Vagina (tissue), 2 donors: ENCODE measurements around the gene RXRG. TPM values are rescaled to one million over a fixed set of nuclear protein-coding genes. Genes with fewer than 3 reads are reported as not detected.

Experiments used
- DNase-seq, 2 donors: peaks; one replicate each; pipeline ENCODE4 v3.0.0-alpha.2; 2017; ENCODE audit errors: extremely low spot score in 2 of 2
- H3K27ac ChIP-seq: fragments of 200-600 bp; sonication (generic); one replicate; pipeline ENCODE4 v1.5.1; 2019
- H3K27me3 ChIP-seq: fragments of 200-600 bp; sonication (generic); one replicate; pipeline ENCODE4 v1.5.1; 2019
- H3K36me3 ChIP-seq, 2 donors: fragments of 200-600 bp; sonication (generic); one replicate each; pipeline ENCODE4 v1.5.1; 2017 to 2019
- H3K4me1 ChIP-seq: fragments of 200-600 bp; sonication (generic); one replicate; pipeline ENCODE4 v1.5.1; 2019
- H3K4me3 ChIP-seq, 2 donors: fragments of 200-600 bp; sonication (generic); 1 replicate in 1 of 2; 2 replicates in 1 of 2; pipeline ENCODE4 v1.5.1; 2016 to 2019
- H3K9me3 ChIP-seq: fragments of 200-600 bp; sonication (generic); one replicate; pipeline ENCODE4 v1.5.1; 2019
- POLR2A ChIP-seq, 2 donors: fragments of 450-650 bp; IDR thresholded peaks; one replicate each; pipeline ENCODE4 v1.6.1; 2017; ENCODE audit warnings: antibody characterized with exemption in 2 of 2, mild to moderate bottlenecking in 2 of 2, moderate library complexity in 2 of 2
- POLR2AphosphoS5 ChIP-seq, 2 donors: sonication (generic); formaldehyde crosslinking; IDR thresholded peaks; one replicate each; pipeline ENCODE4 v1.9.0; 2017; ENCODE audit warnings: antibody characterized with exemption in 2 of 2, mild to moderate bottlenecking in 2 of 2, low read depth in 1 of 2; ENCODE audit not compliant: insufficient read depth in 1 of 2
- intact Hi-C: fragments of 100-400 bp; cut with DNase I; formaldehyde crosslinking; loops from one replicate; pipeline ENCODE4 v1.15.1; 2023
- total RNA-seq: library from RNA; depleted of rRNA; stranded (reverse); fragments of >200 nt; gene quantifications from one replicate; pipeline ENCODE4 v1.2.3, GENCODE V29; 2016
- TF ChIP-seq, protein P1 (sequence below), 3 experiments: fragments of 450-650 bp in 2 of 3; fragments of 200-600 bp in 1 of 3; sonication (generic) in 1 of 3; IDR thresholded peaks; one replicate each; pipeline ENCODE4 v1.5.1; 2017 to 2019; ENCODE audit warnings: antibody characterized with exemption in 3 of 3, mild to moderate bottlenecking in 2 of 3, moderate library complexity in 2 of 3

Gene RXRG
- total RNA-seq, 1 donor from 2014 or later: not detected

DNA sequence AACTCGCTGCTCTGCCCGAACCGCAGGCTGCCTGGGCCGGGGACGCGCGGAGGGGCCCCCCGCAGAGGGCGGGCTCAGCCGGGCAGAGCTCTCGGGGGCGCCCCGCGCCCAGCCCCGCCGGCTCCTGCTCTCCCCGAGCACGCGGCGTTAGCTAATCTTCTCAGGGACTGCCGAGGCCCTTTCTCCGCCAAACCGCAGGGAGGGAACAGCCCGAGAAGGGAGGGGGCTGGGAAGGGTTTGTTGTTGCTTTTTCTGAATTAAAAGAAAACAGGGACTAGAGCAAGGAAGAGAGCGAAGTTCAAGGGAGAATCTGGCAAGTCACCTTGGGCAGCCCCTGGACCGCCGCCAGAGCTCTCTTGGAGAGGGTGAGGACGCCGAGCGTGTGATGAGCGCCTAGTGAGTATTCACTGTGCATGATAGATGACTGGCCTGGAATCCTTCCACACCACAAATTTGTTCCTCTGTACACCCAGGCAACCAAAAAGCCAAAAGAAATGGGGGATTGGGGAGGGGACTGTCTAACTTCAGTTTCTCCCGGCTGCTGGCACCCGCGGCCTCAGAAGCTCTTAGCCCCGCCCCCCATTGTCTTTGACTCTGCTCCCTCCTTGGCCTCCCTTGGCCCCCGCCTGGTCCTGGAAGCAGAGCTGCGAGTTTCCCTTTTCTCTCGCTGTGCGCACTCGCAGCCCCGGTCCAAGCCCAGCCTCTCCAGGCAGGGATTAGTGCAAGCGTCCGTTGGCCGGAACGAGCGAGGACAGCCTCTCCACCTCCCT, 68.7 kb downstream of the RXRG start:
- Histone ChIP-seq H3K4me3 (peak overlapping the region; percentile 45 to 47), H3K27me3 (no peaks in the 10 kb centered on the region), H3K9me3 (no peaks in the 10 kb centered on the region), H3K36me3 (no peaks in the 10 kb centered on the region), H3K4me1 (peaks cover 24% of the 10 kb centered on the region), H3K27ac (peak overlapping the region; percentile 90)
- peak in 1 of 2 donors; percentile 95 for DNase-seq
- intact Hi-C loops: no loop called here
- TF ChIP-seq, protein P1, sequence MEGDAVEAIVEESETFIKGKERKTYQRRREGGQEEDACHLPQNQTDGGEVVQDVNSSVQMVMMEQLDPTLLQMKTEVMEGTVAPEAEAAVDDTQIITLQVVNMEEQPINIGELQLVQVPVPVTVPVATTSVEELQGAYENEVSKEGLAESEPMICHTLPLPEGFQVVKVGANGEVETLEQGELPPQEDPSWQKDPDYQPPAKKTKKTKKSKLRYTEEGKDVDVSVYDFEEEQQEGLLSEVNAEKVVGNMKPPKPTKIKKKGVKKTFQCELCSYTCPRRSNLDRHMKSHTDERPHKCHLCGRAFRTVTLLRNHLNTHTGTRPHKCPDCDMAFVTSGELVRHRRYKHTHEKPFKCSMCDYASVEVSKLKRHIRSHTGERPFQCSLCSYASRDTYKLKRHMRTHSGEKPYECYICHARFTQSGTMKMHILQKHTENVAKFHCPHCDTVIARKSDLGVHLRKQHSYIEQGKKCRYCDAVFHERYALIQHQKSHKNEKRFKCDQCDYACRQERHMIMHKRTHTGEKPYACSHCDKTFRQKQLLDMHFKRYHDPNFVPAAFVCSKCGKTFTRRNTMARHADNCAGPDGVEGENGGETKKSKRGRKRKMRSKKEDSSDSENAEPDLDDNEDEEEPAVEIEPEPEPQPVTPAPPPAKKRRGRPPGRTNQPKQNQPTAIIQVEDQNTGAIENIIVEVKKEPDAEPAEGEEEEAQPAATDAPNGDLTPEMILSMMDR (IDR thresholded peaks at IDR 0.05): no peak
- TF ChIP-seq POLR2A (IDR thresholded peaks at IDR 0.05) (no peak), POLR2AphosphoS5 (IDR thresholded peaks at IDR 0.05; ENCODE audit: insufficient read depth in 1 of 2, low read depth in 1 of 2) (peak; percentile 18 to 77)

DNA sequence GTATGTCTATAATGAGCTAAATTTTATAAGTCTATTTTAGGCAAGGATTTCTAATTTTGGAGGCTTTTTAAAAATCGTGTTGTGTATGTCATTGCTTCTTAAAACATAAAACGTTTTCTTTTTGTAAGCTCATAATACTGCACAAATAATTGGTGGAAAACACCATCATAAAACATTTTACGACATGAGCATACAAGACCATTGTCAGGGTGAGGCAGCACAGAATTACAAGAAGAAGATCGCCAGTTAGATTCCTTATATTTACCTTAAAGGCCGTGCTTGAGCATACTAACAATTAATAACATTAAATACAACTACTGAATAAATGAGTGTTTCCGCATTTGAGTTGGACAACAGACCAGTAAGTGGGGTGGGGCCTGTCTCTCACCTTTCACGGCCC, 69.3 kb downstream of the RXRG start:
- intact Hi-C loops: no loop called here
- TF ChIP-seq POLR2A (IDR thresholded peaks at IDR 0.05) (no peak), POLR2AphosphoS5 (IDR thresholded peaks at IDR 0.05; ENCODE audit: insufficient read depth in 1 of 2, low read depth in 1 of 2) (no peak)
- TF ChIP-seq, protein P1 (IDR thresholded peaks at IDR 0.05): no peak
- H3K9me3 ChIP-seq: no peaks in the 10 kb centered on the region
- H3K4me1 ChIP-seq: peaks cover 24% of the 10 kb centered on the region
- peak overlapping the region; percentile 45 to 47 for H3K4me3 ChIP-seq
- H3K36me3 ChIP-seq: no peaks in the 10 kb centered on the region
- no peaks in the 10 kb centered on the region for H3K27me3 ChIP-seq
- peak overlapping the region; percentile 90 for H3K27ac ChIP-seq
- no peak for DNase-seq

DNA sequence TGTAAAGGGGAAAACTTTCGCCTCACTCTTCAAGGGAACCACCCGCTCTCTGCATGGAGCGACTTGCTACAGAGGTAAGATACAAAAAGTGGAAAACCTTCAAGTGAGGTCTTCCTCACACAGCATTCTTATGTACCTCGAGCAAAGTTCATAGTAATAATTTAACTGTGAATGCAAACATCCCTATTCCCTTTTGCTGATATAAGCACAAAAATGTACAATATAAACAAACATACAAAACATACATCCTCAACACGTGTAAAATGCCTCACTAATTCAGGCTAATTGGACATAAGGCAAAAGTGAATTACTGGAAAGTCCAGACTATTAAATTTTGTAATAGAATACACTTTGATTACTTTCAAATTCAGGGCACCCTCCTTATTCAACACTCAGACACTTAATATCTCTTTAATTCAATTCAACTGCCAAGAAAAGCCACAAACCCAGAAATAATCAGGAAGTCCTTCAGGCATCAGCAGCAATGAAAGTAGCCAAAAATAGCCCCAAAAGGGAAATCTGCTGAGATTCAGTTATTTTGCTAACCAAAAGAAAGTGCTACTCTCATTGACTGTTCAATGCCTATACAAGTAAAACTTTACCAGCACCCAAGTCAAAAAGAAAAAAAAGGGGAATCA, 73.2 kb downstream of the RXRG start:
- Histone ChIP-seq H3K27ac (no peak overlapping the region), H3K9me3 (no peaks in the 10 kb centered on the region), H3K36me3 (no peaks in the 10 kb centered on the region), H3K27me3 (no peaks in the 10 kb centered on the region), H3K4me3 (no peak overlapping the region), H3K4me1 (peaks cover 20% of the 10 kb centered on the region)
- DNase-seq: no peak
- TF ChIP-seq POLR2AphosphoS5 (IDR thresholded peaks at IDR 0.05; ENCODE audit: insufficient read depth in 1 of 2, low read depth in 1 of 2): no peak
- TF ChIP-seq, protein P1 (IDR thresholded peaks at IDR 0.05): no peak
- intact Hi-C loops: no loop called here

DNA sequence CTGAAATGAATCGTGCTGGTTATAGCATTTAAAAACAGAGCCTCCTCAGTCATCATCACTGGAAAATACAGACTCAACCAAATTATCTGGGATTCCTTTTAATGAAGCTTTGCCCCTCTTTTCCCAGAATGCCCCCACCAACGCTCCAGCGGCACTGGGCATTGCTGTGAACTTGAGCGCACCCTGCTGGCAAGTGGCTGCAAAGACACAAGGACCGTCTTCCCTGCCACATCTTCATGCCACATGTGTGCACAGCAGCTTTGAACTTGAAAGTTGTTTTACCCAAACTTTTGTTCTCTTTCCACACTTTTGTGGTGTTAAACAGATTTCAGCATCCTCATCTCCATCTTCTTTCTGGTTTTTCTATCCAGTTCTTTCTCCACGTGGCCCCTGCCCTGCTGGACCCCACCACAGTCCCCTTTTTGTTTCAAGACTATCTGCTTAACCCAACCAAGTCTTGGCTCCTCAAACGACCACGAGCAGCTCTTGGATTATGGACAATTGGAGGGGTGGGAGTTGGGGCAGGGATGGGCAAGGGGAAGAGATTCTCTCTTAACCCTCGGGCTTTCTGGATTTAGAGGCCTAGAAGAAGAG, 75.6 kb downstream of the RXRG start:
- DNase-seq: no peak
- H3K36me3 ChIP-seq: no peaks in the 10 kb centered on the region
- no peak for TF ChIP-seq POLR2AphosphoS5 (IDR thresholded peaks at IDR 0.05; ENCODE audit: insufficient read depth in 1 of 2, low read depth in 1 of 2)
- TF ChIP-seq, protein P1 (IDR thresholded peaks at IDR 0.05): peak; percentile 67 to 81 (median 70)
- intact Hi-C loops: no loop called here
- H3K27me3 ChIP-seq: no peaks in the 10 kb centered on the region
- no peak overlapping the region for H3K4me3 ChIP-seq
- no peaks in the 10 kb centered on the region for H3K9me3 ChIP-seq
- H3K27ac ChIP-seq: no peak overlapping the region
- H3K4me1 ChIP-seq: peaks cover 12% of the 10 kb centered on the region
